Measurements from ENCODE around the gene RPS27L.
A peak's percentile ranks its signal among the peaks of the same experiment; 100 is the strongest.

The RPS27L gene

DNA sequence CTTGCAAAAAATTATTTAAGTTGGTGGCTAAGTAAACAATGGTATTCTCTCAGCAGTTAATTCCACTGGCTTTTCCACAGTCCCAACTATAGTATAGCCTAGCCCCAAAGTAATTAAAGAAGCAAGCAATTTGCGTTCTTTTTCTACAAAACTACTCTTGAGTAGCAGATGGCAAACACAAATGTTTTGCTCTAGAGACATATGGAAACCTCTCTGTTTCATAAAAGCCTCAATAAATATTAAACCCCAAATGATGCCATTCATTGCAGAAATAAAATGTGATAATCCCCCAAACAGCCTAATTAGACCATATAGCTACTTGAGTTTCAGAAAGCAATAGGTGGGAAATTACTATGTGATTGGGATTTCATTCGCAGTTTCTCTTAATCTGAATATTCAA lies 23.5 kb upstream of the RPS27L start:
- H3K36me3 ChIP-seq (ENCODE audit: control insufficient read depth in 2 of 2, insufficient read depth in 1 of 2, low read length in 2 of 2) = no peaks in the 10 kb centered on the region
- no peaks in the 10 kb centered on the region for H3K9me3 ChIP-seq (ENCODE audit: control insufficient read depth, insufficient read depth, low read depth, low read length)
- no peak for TF ChIP-seq ZNF560 (tag by site-specific recombination; IDR thresholded peaks at IDR 0.05; ENCODE audit: borderline replicate concordance)
- H3K27ac ChIP-seq (ENCODE audit: extremely low read depth, low read depth, low read length) = no peak overlapping the region
- ChIA-PET POLR2A (no interaction called here), CTCF (interaction anchor here (0.7 kb wide), 1 partner anchor 21 kb away, joined by 3 read pairs; no protein-coding TSS in a partner anchor)
- H3K4me3 ChIP-seq (ENCODE audit: low read depth, low read length) = no peak overlapping the region
- 0 out of 2 replicates have a peak, but pooled peaks cover 2% of the 10 kb centered on the region for H3K4me1 ChIP-seq (ENCODE audit: control insufficient read depth, insufficient read depth, low read length)

DNA sequence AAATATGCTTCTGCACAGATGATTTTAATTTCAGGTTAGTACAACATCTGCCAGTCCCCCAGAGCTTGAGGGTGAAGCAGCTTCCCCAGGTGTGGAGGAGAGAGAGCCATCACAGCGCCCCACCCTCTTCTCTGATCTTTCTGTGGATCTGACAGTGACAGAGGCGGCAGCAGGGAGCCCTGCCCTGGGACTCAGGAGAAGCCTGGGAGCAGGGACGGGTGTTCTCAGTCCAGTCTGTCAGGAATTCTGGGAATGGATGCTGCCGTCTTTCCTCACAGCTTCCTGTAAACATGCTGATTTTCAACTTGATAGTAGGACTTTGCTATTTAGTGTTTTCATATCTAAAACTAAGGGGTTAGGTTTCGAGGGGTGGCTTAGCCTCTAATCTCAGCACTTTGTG lies 20.8 kb upstream of the RPS27L start:
- Histone ChIP-seq H3K4me1 (ENCODE audit: control insufficient read depth, insufficient read depth, low read length) (0 out of 2 replicates have a peak, but pooled peaks cover 2% of the 10 kb centered on the region), H3K27ac (ENCODE audit: extremely low read depth, low read depth, low read length) (no peak overlapping the region), H3K36me3 (ENCODE audit: control insufficient read depth in 2 of 2, insufficient read depth in 1 of 2, low read length in 2 of 2) (no peaks in the 10 kb centered on the region), H3K4me3 (ENCODE audit: low read depth, low read length) (no peak overlapping the region), H3K9me3 (ENCODE audit: control insufficient read depth, insufficient read depth, low read depth, low read length) (no peaks in the 10 kb centered on the region)
- CTCF ChIA-PET = interaction anchor here (1.0 kb wide), 1 partner anchor 12 kb away, joined by 4 read pairs; no protein-coding TSS in a partner anchor
- POLR2A ChIA-PET = interaction anchor here (1.0 kb wide), 1 partner anchor 21 kb away, joined by 3 read pairs; the partner anchor contains the start of gene RPS27L
- TF ChIP-seq, protein P1, sequence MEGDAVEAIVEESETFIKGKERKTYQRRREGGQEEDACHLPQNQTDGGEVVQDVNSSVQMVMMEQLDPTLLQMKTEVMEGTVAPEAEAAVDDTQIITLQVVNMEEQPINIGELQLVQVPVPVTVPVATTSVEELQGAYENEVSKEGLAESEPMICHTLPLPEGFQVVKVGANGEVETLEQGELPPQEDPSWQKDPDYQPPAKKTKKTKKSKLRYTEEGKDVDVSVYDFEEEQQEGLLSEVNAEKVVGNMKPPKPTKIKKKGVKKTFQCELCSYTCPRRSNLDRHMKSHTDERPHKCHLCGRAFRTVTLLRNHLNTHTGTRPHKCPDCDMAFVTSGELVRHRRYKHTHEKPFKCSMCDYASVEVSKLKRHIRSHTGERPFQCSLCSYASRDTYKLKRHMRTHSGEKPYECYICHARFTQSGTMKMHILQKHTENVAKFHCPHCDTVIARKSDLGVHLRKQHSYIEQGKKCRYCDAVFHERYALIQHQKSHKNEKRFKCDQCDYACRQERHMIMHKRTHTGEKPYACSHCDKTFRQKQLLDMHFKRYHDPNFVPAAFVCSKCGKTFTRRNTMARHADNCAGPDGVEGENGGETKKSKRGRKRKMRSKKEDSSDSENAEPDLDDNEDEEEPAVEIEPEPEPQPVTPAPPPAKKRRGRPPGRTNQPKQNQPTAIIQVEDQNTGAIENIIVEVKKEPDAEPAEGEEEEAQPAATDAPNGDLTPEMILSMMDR (tag by site-specific recombination; IDR thresholded peaks at IDR 0.05) = 0 out of 2 replicates have a peak, but pooled peaks have one; percentile 17
- TF ChIP-seq HOXD13 (CRISPR knock-in tag; IDR thresholded peaks at IDR 0.05; ENCODE audit: borderline replicate concordance) = no peak

DNA sequence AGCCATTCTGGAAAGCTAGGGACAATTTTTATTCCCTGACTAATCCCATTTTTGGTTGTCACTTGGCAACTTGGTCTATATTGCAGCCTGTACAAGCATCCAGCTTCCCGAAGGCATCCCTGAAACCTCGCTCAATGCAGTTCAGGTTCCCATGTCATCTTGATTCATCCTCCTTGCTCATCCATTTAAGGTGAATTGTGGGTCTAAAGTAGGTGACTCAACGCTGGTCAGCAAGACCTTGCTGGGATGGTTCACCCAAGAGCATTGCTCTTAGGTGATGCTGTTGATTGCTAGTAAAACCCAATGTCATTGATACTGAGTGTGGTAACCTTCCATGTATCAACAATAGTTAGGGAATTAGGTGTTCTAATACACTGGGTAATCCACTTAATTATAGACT lies 19.0 kb upstream of the RPS27L start:
- no peak overlapping the region for H3K4me3 ChIP-seq (ENCODE audit: low read depth, low read length)
- no peak for TF ChIP-seq ZNF610 (tag by site-specific recombination; IDR thresholded peaks at IDR 0.05; ENCODE audit: borderline replicate concordance)
- TF ChIP-seq ZNF48 (tag by site-specific recombination; IDR thresholded peaks at IDR 0.05) = no peak
- no peak for TF ChIP-seq SP3 (tag by site-specific recombination; IDR thresholded peaks at IDR 0.05)
- no peak for TF ChIP-seq ZNF600 (tag by site-specific recombination; IDR thresholded peaks at IDR 0.05)
- no peak for TF ChIP-seq KLF10 (tag by site-specific recombination; IDR thresholded peaks at IDR 0.05)
- TF ChIP-seq ZNF830 (tag by site-specific recombination; IDR thresholded peaks at IDR 0.05; ENCODE audit: low read depth) = no peak
- TF ChIP-seq, protein P2, sequence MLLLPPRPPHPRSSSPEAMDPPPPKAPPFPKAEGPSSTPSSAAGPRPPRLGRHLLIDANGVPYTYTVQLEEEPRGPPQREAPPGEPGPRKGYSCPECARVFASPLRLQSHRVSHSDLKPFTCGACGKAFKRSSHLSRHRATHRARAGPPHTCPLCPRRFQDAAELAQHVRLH (tag by site-specific recombination; IDR thresholded peaks at IDR 0.05) = no peak
- TF ChIP-seq, protein P3, sequence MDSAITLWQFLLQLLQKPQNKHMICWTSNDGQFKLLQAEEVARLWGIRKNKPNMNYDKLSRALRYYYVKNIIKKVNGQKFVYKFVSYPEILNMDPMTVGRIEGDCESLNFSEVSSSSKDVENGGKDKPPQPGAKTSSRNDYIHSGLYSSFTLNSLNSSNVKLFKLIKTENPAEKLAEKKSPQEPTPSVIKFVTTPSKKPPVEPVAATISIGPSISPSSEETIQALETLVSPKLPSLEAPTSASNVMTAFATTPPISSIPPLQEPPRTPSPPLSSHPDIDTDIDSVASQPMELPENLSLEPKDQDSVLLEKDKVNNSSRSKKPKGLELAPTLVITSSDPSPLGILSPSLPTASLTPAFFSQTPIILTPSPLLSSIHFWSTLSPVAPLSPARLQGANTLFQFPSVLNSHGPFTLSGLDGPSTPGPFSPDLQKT (IDR thresholded peaks at IDR 0.05; ENCODE audit: borderline replicate concordance, low read depth, low read length) = no peak
- TF ChIP-seq SP2 (tag by site-specific recombination; IDR thresholded peaks at IDR 0.05) = no peak
- no peak for TF ChIP-seq REPIN1 (tag by site-specific recombination; IDR thresholded peaks at IDR 0.05; ENCODE audit: low read depth)
- no peak for TF ChIP-seq MYNN (tag by site-specific recombination; IDR thresholded peaks at IDR 0.05; ENCODE audit: borderline replicate concordance)
- TF ChIP-seq ZNF529 (tag by site-specific recombination; IDR thresholded peaks at IDR 0.05; ENCODE audit: insufficient replicate concordance) = no peak
- TF ChIP-seq, protein P4, sequence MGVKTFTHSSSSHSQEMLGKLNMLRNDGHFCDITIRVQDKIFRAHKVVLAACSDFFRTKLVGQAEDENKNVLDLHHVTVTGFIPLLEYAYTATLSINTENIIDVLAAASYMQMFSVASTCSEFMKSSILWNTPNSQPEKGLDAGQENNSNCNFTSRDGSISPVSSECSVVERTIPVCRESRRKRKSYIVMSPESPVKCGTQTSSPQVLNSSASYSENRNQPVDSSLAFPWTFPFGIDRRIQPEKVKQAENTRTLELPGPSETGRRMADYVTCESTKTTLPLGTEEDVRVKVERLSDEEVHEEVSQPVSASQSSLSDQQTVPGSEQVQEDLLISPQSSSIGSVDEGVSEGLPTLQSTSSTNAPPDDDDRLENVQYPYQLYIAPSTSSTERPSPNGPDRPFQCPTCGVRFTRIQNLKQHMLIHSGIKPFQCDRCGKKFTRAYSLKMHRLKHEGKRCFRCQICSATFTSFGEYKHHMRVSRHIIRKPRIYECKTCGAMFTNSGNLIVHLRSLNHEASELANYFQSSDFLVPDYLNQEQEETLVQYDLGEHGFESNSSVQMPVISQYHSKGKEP (tag by site-specific recombination; IDR thresholded peaks at IDR 0.05) = no peak
- no peak for TF ChIP-seq ZNF621 (tag by site-specific recombination; IDR thresholded peaks at IDR 0.05)
- TF ChIP-seq YY2 (tag by site-specific recombination; IDR thresholded peaks at IDR 0.05) = no peak
- TF ChIP-seq KLF7 (tag by site-specific recombination; IDR thresholded peaks at IDR 0.05; ENCODE audit: borderline replicate concordance) = no peak
- TF ChIP-seq, protein P5, sequence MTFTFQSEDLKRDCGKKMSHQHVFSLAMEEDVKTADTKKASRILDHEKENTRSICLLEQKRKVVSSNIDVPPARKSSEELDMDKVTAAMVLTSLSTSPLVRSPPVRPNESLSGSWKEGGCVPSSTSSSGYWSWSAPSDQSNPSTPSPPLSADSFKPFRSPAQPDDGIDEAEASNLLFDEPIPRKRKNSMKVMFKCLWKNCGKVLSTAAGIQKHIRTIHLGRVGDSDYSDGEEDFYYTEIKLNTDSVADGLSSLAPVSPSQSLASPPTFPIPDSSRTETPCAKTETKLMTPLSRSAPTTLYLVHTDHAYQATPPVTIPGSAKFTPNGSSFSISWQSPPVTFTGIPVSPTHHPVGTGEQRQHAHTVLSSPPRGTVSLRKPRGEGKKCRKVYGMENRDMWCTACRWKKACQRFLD (tag by site-specific recombination; IDR thresholded peaks at IDR 0.05) = no peak
- no peak for TF ChIP-seq ZNF16 (tag by site-specific recombination; IDR thresholded peaks at IDR 0.05; ENCODE audit: low read depth)
- TF ChIP-seq MEIS1 (CRISPR knock-in tag; IDR thresholded peaks at IDR 0.05; ENCODE audit: borderline replicate concordance) = no peak
- H3K27ac ChIP-seq (ENCODE audit: extremely low read depth, low read depth, low read length) = no peak overlapping the region
- ChIA-PET POLR2A (no interaction called here), CTCF (no interaction called here)
- no peaks in the 10 kb centered on the region for H3K9me3 ChIP-seq (ENCODE audit: control insufficient read depth, insufficient read depth, low read depth, low read length)
- H3K4me1 ChIP-seq (ENCODE audit: control insufficient read depth, insufficient read depth, low read length) = 0 out of 2 replicates have a peak, but pooled peaks cover 2% of the 10 kb centered on the region
- H3K36me3 ChIP-seq (ENCODE audit: control insufficient read depth in 2 of 2, insufficient read depth in 1 of 2, low read length in 2 of 2) = no peaks in the 10 kb centered on the region

Data from HEK293 (cell line).